HK-2 (cell line): ENCODE data around the gene RGS6.

ENCODE experiments used
- DNase-seq: peaks from one replicate; pipeline ENCODE4 v3.0.0-alpha.2; 2018; ENCODE audit not compliant: unreplicated experiment

The RGS6 gene

GRCh38 chr14:72553656-72554055 is 621.4 kb downstream of the RGS6 start:
- no peak for DNase-seq

DNA sequence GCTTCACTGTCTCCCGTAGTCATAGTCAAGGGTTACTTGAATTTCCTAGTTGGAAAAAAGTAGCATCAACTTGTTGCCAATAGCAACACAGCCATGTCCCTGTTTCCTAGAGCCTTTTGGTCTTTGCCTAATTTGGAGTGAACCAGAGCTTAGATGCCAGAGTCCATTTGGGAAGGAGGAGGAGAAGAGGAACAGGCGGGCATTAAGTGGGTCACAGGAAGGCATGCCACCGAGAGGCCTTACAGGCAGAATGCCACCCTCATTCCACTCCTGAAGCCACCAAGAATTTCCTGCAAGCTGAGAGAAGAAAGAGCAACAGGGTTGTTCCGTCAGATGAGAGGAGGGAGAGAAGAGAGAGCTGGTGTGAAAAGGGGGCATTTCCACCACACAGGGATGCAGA is 622.2 kb downstream of the RGS6 start:
- DNase-seq = no peak

GRCh38 chr14:72554994-72555608 is 622.9 kb downstream of the RGS6 start:
- DNase-seq = no peak

- DNase-seq = no peak
Measured at GRCh38 chr14:72555609-72556000, 623.4 kb downstream of the RGS6 start.

GRCh38 chr14:72557671-72558070 is 625.4 kb downstream of the RGS6 start:
- no peak for DNase-seq

DNA sequence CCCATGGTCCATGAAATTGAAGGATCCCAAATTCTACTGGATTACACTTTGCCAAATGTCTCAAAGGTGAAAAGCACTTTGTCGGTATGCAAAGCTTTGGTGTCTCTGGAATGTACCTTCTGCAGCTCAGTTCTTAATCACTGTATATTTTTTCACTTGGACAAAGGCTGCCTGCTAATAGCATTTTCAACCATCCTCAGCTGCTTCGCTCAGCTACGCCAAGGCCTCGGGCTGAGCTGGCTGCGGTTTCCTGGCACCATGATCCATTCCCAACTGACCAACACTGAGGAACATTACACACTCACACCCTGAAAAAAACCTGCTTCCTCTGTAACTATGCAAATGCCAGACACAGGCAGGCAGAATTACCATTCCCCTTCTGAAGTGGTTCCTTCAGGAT is 626.5 kb downstream of the RGS6 start:
- peak; percentile 21 for DNase-seq

GRCh38 chr14:72559202-72559601 is 627.0 kb downstream of the RGS6 start:
- peak; percentile 8 for DNase-seq

DNA sequence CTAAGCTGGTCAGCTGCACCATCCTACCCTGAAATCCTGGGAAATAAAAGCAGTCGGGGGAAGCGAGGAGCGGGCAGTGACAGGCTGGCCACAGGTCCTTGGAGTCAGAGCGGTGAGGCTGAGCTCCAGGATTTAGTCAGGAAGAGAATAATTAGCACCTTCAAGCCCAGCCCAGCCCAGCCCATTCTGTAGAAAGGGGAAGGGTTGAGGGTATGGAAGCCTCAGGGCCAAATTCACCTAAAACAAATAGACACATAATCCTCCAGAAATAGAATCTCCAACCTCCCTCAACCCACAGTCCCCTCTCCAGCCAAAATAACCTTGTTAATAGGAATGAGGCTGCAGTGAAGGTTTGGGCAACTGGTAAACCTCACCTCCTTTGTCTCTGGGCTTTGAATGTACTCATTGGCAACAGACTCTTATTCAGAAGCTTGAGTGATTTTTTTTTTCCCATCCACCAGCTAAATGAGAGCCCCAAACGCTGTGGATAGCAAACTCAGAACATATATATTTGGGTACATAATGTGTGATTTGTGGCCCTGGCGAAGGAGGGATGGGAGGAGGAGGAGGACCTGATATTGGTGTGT is 627.5 kb downstream of the RGS6 start:
- no peak for DNase-seq

- DNase-seq = no peak
Measured at GRCh38 chr14:72560331-72560730, 628.1 kb downstream of the RGS6 start.

DNA sequence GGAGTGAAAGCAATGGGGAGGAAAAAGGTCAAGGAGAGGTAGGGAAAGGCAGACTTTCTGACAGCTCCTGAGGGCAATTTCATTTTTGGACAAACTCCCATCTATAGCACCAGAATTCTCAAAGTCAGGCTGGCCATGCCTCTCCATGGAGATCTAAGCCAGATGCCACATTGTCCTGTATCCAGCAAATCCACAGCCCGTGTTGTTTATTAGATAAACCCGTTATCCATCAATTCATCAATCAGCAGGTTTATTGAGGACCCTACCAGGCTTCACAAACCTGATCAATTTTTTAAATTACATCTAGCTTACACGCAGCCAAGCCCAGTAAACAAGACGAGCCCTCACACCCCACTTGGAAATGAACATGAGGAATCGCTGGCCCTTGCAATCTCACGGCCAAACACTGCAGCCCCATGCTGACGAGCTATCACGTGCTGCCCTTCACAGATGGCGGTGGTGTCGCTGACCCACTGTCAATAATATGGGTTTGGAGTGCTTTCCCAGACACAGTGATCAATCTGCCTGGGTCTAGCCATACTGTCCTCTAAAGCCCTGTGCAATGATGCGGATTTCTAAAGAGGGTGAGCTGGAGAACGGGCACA is 628.8 kb downstream of the RGS6 start:
- DNase-seq = no peak

GRCh38 chr14:72562300-72562699 is 630.1 kb downstream of the RGS6 start:
- no peak for DNase-seq

- DNase-seq = no peak
Measured at GRCh38 chr14:72563676-72564075, 631.4 kb downstream of the RGS6 start.

DNA sequence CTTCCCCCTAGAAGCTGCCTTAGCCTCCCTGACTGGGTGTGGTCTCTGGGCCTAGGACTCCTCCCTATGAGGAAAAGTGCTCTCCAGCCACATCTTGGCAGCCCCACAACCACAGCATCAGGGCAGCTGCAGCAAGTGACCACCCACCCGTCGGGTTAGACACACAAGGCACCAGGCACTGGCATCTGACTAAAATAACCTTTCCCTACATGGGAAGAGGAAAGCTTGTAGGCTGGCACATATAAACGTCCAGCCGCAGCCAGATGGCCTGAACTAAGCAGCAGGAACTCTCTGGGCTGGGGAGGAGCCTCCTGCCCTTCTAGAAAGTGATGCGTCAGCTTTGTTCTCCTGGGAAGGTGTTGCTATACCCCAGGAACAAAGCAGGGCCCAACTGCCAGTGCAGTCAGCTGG is 632.9 kb downstream of the RGS6 start:
- no peak for DNase-seq

- DNase-seq = no peak
Measured at GRCh38 chr14:72565917-72566316, 633.7 kb downstream of the RGS6 start.

GRCh38 chr14:72567226-72567625 is 635.0 kb downstream of the RGS6 start:
- no peak for DNase-seq

- DNase-seq = no peak
Measured at GRCh38 chr14:72568296-72568992, 636.2 kb downstream of the RGS6 start.

DNA sequence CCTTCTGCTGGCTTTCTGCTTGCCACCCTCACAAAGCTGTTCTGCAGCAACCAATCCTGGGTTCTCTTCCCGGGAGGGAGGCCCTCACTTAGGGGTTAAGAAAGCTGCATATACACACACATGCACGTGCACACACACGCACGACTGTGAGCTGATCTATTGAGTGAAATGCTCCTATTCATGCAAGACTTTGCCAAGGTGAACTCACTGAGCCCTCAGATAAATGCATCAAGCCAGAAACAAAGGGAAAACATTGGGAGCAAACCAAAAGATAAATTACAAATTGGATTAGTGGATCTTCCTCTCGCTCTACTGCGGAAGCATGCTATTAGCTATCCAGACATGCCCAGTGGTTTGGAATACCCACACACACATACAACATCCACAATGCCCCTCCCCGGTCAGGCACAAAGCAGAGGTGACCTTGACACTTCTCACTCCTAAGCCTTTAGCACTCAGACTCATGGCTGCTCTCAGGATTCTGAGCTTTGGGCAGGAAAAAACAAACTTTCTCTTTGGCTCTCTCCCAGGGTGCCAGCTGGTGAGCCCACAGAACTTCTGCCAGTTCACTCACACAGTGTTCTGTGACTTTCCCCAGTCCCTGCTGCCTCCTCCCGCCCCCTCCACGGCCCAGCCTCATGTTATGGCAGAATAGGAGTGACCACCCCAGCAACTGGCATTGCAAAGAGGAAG is 641.6 kb downstream of the RGS6 start:
- no peak for DNase-seq

GRCh38 chr14:72574715-72575114 is 642.5 kb downstream of the RGS6 start:
- DNase-seq = no peak

DNA sequence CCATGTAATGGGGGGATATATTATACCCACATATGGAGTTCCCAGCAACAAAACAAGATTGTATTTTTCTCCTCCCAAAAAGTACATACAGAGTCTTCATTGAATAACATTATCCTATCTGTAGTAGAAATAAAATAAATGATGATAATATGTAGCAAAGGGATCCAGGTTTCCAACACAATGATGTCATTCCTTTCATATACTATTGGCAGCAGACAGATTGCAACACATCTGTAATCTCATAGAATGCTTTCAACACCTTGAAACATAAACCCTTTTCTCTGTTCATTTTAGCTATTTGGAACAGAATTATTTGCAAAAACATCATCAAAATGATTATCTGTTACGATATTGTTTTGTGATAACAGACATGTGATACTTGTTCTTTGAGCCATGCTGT is 644.0 kb downstream of the RGS6 start:
- DNase-seq = no peak

DNA sequence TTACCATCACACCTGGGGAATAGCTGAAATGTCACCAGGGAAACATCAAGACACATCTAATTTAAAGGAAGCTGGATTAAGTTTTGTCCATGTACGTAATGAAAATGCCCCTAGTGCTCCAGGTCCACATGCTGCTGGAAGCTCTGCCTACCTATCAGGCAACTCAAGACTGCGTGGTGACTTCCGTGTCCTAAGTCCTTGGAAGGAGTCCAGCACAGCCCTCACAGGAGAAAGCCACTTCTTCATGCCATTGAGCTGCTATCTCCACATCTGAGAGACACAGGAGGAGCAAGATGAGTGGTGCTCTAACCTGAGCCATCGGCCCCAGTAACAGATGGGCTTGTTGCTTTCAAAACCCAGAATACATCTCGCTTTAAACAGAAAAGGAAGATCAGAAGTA is 645.3 kb downstream of the RGS6 start:
- DNase-seq = no peak

- no peak for DNase-seq
Measured at GRCh38 chr14:72578514-72578913, 646.3 kb downstream of the RGS6 start.

DNA sequence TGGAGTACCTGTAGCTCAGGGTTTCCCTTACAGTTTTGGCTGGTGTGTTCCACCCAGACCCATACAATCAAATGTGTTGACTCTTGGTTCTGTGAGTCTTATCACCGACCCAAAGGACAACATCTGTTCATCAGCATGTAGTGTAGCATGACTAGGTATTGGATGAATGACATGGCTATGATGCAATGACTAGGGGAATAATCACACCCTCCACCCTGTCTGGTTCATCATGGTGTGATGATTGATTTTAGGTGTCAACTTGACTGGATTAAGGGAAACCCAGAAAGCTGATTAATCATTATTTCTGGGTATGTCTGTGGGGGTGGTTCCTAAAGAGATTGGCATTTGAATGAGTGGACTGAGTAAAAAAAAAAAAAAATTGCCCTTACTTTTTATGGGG is 650.4 kb downstream of the RGS6 start:
- DNase-seq = no peak
